ENCODE measurements around the gene PLXNB2. TPM values are rescaled to one million over a fixed set of nuclear protein-coding genes. Genes with fewer than 3 reads are reported as not detected.

The PLXNB2 gene
- total RNA-seq, 1 experiment from 2014 or later: 227 TPM

GRCh38 chr22:50305393-50305922 lies 2.0 kb downstream of the PLXNB2 start:
- no TSS peak for BruUV-seq (replicated peaks)
- Histone ChIP-seq H3K27ac (ENCODE audit: low read length) (peak overlapping the region; percentile 91), H3K36me3 (ENCODE audit: control insufficient read depth, insufficient read depth, low read length) (no peaks in the 10 kb centered on the region; the same call in 1 of the 2 replicates), H3K4me3 (ENCODE audit: low read depth in 2 of 2, low read length in 2 of 2) (peak overlapping the region; percentile 60 to 74), H3K4me1 (ENCODE audit: control insufficient read depth, insufficient read depth, low read length) (peaks cover 70% of the 10 kb centered on the region), H3K9me3 (ENCODE audit: control insufficient read depth, insufficient read depth, low read depth, low read length) (no peaks in the 10 kb centered on the region), H3K27me3 (ENCODE audit: control insufficient read depth, insufficient read depth, low read length) (no peaks in the 10 kb centered on the region)
- peak; percentile 24; the same call in 1 of the 2 replicates for ATAC-seq
- DNase-seq (ENCODE audit: low read depth, low spot score): no peak
- in situ Hi-C loops (cut with HindIII; ENCODE audit: low pct_unique_long_range_greater_than_20kb, low sequenced_read_pairs): no loop called here
- POLR2A ChIA-PET: no interaction called here
- TF ChIP-seq SIN3A (IDR thresholded peaks at IDR 0.05; ENCODE audit: borderline replicate concordance, insufficient read depth, low read depth, low read length) (no peak), TCF7L2 (IDR thresholded peaks at IDR 0.05; ENCODE audit: low read depth, low read length) (no peak), CTCF (IDR thresholded peaks at IDR 0.05) (no peak), POLR2AphosphoS5 (IDR thresholded peaks at IDR 0.05; ENCODE audit: low read depth, low read length) (no peak), REST (IDR thresholded peaks at IDR 0.05; ENCODE audit: insufficient read depth in 1 of 2, low read depth in 2 of 2, low read length in 1 of 2) (no peak)
- CTCF ChIA-PET: interaction anchor here (1.5 kb wide), 1 partner anchor 29 kb away, joined by 5 read pairs; no protein-coding TSS in a partner anchor
- intact Hi-C loops (cut with micrococcal nuclease; ENCODE audit: unreplicated experiment): no loop called here

- ATAC-seq: no peak
- no TSS peak for BruUV-seq (replicated peaks)
- Histone ChIP-seq H3K4me3 (ENCODE audit: low read depth in 2 of 2, low read length in 2 of 2) (peak overlapping the region; percentile 60 to 74; a peak in 3 of 4 replicates), H3K36me3 (ENCODE audit: control insufficient read depth, insufficient read depth, low read length) (no peaks in the 10 kb centered on the region; the same call in 1 of the 2 replicates), H3K27me3 (ENCODE audit: control insufficient read depth, insufficient read depth, low read length) (no peaks in the 10 kb centered on the region), H3K9me3 (ENCODE audit: control insufficient read depth, insufficient read depth, low read depth, low read length) (no peaks in the 10 kb centered on the region), H3K27ac (ENCODE audit: low read length) (peak overlapping the region; percentile 91), H3K4me1 (ENCODE audit: control insufficient read depth, insufficient read depth, low read length) (peaks cover 67% of the 10 kb centered on the region)
- in situ Hi-C loops (cut with HindIII; ENCODE audit: low pct_unique_long_range_greater_than_20kb, low sequenced_read_pairs): no loop called here
- intact Hi-C loops (cut with micrococcal nuclease; ENCODE audit: unreplicated experiment): no loop called here
- POLR2A ChIA-PET: no interaction called here
- TF ChIP-seq POLR2AphosphoS5 (IDR thresholded peaks at IDR 0.05; ENCODE audit: low read depth, low read length): no peak
- no peak for TF ChIP-seq REST (IDR thresholded peaks at IDR 0.05; ENCODE audit: insufficient read depth in 1 of 2, low read depth in 2 of 2, low read length in 1 of 2)
- no peak for TF ChIP-seq TCF7L2 (IDR thresholded peaks at IDR 0.05; ENCODE audit: low read depth, low read length)
- TF ChIP-seq CTCF (IDR thresholded peaks at IDR 0.05): no peak
- CTCF ChIA-PET: interaction anchor here (1.5 kb wide), 1 partner anchor 28 kb away, joined by 5 read pairs; no protein-coding TSS in a partner anchor
- DNase-seq (ENCODE audit: low read depth, low spot score): no peak
These were observed 2.7 kb downstream of the PLXNB2 start for GRCh38 chr22:50304528-50305392.

Measured in Panc1 (cell line).